ENCODE results near the gene L3MBTL3.
"Not testable (repeated sequence)": the region's sequence is repeated elsewhere in the genome, so short reads cannot be mapped to it uniquely, and the experiment has no call there.

The L3MBTL3 gene

GRCh38 chr6:130107710-130108109, 89.3 kb downstream of the L3MBTL3 start:
- in situ Hi-C loops (cut with HindIII; ENCODE audit: low sequenced_read_pairs): no loop called here
- no peak overlapping the region for H3K4me3 ChIP-seq (ENCODE audit: low read depth, low read length)
- no peak for DNase-seq (ENCODE audit: low read depth)
- no peak for TF ChIP-seq CTCF (IDR thresholded peaks at IDR 0.05; ENCODE audit: low read depth, low read length, missing control alignments)

GRCh38 chr6:130111031-130111430, 92.7 kb downstream of the L3MBTL3 start:
- DNase-seq (ENCODE audit: low read depth): no peak
- no peak overlapping the region for H3K4me3 ChIP-seq (ENCODE audit: low read depth, low read length)
- in situ Hi-C loops (cut with HindIII; ENCODE audit: low sequenced_read_pairs): no loop called here
- no peak for TF ChIP-seq CTCF (IDR thresholded peaks at IDR 0.05; ENCODE audit: low read depth, low read length, missing control alignments)

GRCh38 chr6:130113201-130113710, 94.9 kb downstream of the L3MBTL3 start:
- DNase-seq (ENCODE audit: low read depth): no peak
- TF ChIP-seq CTCF (IDR thresholded peaks at IDR 0.05; ENCODE audit: low read depth, low read length, missing control alignments): no peak
- no peak overlapping the region for H3K4me3 ChIP-seq (ENCODE audit: low read depth, low read length)
- in situ Hi-C loops (cut with HindIII; ENCODE audit: low sequenced_read_pairs): no loop called here

GRCh38 chr6:130115036-130115435, 96.7 kb downstream of the L3MBTL3 start:
- in situ Hi-C loops (cut with HindIII; ENCODE audit: low sequenced_read_pairs): no loop called here

GRCh38 chr6:130116273-130116672, 97.9 kb downstream of the L3MBTL3 start:
- H3K4me3 ChIP-seq (ENCODE audit: low read depth, low read length): no peak overlapping the region
- TF ChIP-seq CTCF (IDR thresholded peaks at IDR 0.05; ENCODE audit: low read depth, low read length, missing control alignments): no peak
- in situ Hi-C loops (cut with HindIII; ENCODE audit: low sequenced_read_pairs): no loop called here
- no peak for DNase-seq (ENCODE audit: low read depth)

More at GRCh38 chr6:130115036-130115435, 96.7 kb downstream of the L3MBTL3 start:
- no peak overlapping the region for H3K4me3 ChIP-seq (ENCODE audit: low read depth, low read length)
- no peak for TF ChIP-seq CTCF (IDR thresholded peaks at IDR 0.05; ENCODE audit: low read depth, low read length, missing control alignments)
- no peak for DNase-seq (ENCODE audit: low read depth)

GRCh38 chr6:130117187-130117701, 98.9 kb downstream of the L3MBTL3 start:
- DNase-seq (ENCODE audit: low read depth); H3K4me3 ChIP-seq (ENCODE audit: low read depth, low read length); in situ Hi-C loops (cut with HindIII; ENCODE audit: low sequenced_read_pairs): not testable (repeated sequence)

GRCh38 chr6:130118236-130118635, 99.9 kb downstream of the L3MBTL3 start:
- TF ChIP-seq CTCF (IDR thresholded peaks at IDR 0.05; ENCODE audit: low read depth, low read length, missing control alignments): no peak
- in situ Hi-C loops (cut with HindIII; ENCODE audit: low sequenced_read_pairs): no loop called here
- no peak for DNase-seq (ENCODE audit: low read depth)
- H3K4me3 ChIP-seq (ENCODE audit: low read depth, low read length): no peak overlapping the region

Measured in astrocyte of the cerebellum (primary cell).